SK-N-SH (cell line): ENCODE measurements around the gene MGLL. TPM values are rescaled to one million over a fixed set of nuclear protein-coding genes. Genes with fewer than 3 reads are reported as not detected.

Source experiments
- CTCF ChIA-PET: fragments of 300-600, 350-600 bp; formaldehyde crosslinking; extraction: SDS; loops from one replicate; lab custom pipeline; 2021; lab: Yijun Ruan, JAX
- POLR2A ChIA-PET: fragments of 350-600 bp; sonication (Branson Sonifier 250); formaldehyde crosslinking; extraction: SDS; loops from one replicate; lab custom pipeline; 2020; ENCODE audit warnings: antibody characterized with exemption, inconsistent platforms; lab: Yijun Ruan, JAX
- DNase-seq: peaks from one replicate; pipeline ENCODE4 v3.0.0; 2012
- H2AFZ ChIP-seq: fragments of 200-600 bp; sonication (generic); 2 replicates; pipeline ENCODE4 v1.8.1; 2016; ENCODE audit warnings: antibody characterized with exemption, mild to moderate bottlenecking, low read depth
- H3F3A ChIP-seq: fragments of 200-600 bp; sonication (generic); replicated peaks from 2 replicates; pipeline ENCODE3; 2016; ENCODE audit warnings: antibody characterized with exemption, mild to moderate bottlenecking; ENCODE audit not compliant: insufficient read depth
- H3K27ac ChIP-seq, 2 experiments: fragments of 200-500 bp in 1 of 2; fragments of 200-600 bp in 1 of 2; sonication (Bioruptor generic) in 1 of 2; sonication (generic), shearing (Covaris generic) in 1 of 2; 2 replicates each; pipeline versions ENCODE4 v1.5.1 to v1.6.1; 2014 to 2016; ENCODE audit warnings: low read depth in 2 of 2, inconsistent platforms in 1 of 2, low read length in 1 of 2, mild to moderate bottlenecking in 1 of 2, mixed read lengths in 1 of 2
- H3K27me3 ChIP-seq: fragments of 200-600 bp; sonication (generic), shearing (Covaris generic); 2 replicates; pipeline ENCODE4 v1.6.1; 2016; ENCODE audit warnings: mixed run types; ENCODE audit not compliant: insufficient read depth
- H3K36me3 ChIP-seq, 2 experiments: fragments of 200-500 bp in 1 of 2; fragments of 200-600 bp in 1 of 2; sonication (Bioruptor generic) in 1 of 2; sonication (generic) in 1 of 2; replicated peaks in 1 of 2; 2 replicates each; pipeline versions ENCODE3 to v1.5.1; 2014 to 2016; ENCODE audit warnings: low read length in 1 of 2, mild to moderate bottlenecking in 1 of 2; ENCODE audit not compliant: insufficient read depth in 2 of 2, control insufficient read depth in 1 of 2
- H3K4me1 ChIP-seq, 2 experiments: fragments of 200-500 bp in 1 of 2; fragments of 200-600 bp in 1 of 2; sonication (Bioruptor generic) in 1 of 2; sonication (generic), shearing (Covaris generic) in 1 of 2; 2 replicates each; pipeline versions ENCODE4 v1.5.1 to v1.6.1; 2014 to 2016; ENCODE audit warnings: low read depth in 1 of 2, low read length in 1 of 2, mixed run types in 1 of 2; ENCODE audit not compliant: insufficient read depth in 2 of 2, control insufficient read depth in 1 of 2
- H3K4me2 ChIP-seq: fragments of 200-600 bp; sonication (generic), shearing (Covaris generic); 2 replicates; pipeline ENCODE4 v1.6.1; 2017; ENCODE audit warnings: mixed run types
- H3K4me3 ChIP-seq, 2 experiments: fragments of 200-500 bp in 1 of 2; fragments of 200-600 bp in 1 of 2; sonication (Bioruptor generic) in 1 of 2; sonication (generic), shearing (Covaris generic) in 1 of 2; 2 replicates each; pipeline versions ENCODE4 v1.5.1 to v1.8.1; 2014 to 2016; ENCODE audit warnings: low read depth in 2 of 2, inconsistent platforms in 1 of 2, low read length in 1 of 2, mild to moderate bottlenecking in 1 of 2, mixed read lengths in 1 of 2, moderate library complexity in 1 of 2
- H3K79me2 ChIP-seq: fragments of 200-600 bp; sonication (generic); 2 replicates; pipeline ENCODE4 v1.8.1; 2017; ENCODE audit warnings: mild to moderate bottlenecking; ENCODE audit not compliant: insufficient read depth
- H3K9ac ChIP-seq: fragments of 200-600 bp; sonication (generic); 2 replicates; pipeline ENCODE4 v1.6.1; 2017; ENCODE audit warnings: mixed run types
- H3K9me2 ChIP-seq: fragments of 200-600 bp; sonication (generic); 2 replicates; pipeline ENCODE4 v1.6.1; 2017; ENCODE audit warnings: mixed run types
- H3K9me3 ChIP-seq: fragments of 200-600 bp; sonication (generic); 2 replicates; pipeline ENCODE4 v1.6.1; 2017; ENCODE audit warnings: mixed run types, mild to moderate bottlenecking, moderate library complexity
- H4K20me1 ChIP-seq: fragments of 200-600 bp; sonication (generic); 2 replicates; pipeline ENCODE4 v1.6.1; 2017; ENCODE audit warnings: mild to moderate bottlenecking, mixed run types; ENCODE audit not compliant: insufficient read depth
- CHD2 ChIP-seq: fragments of 150-350 bp; IDR thresholded peaks from 2 replicates; pipeline ENCODE4 v1.6.1; 2018; ENCODE audit warnings: low read length; ENCODE audit not compliant: partially characterized antibody
- EZH2phosphoT487 ChIP-seq: fragments of 200-600 bp; sonication (generic); IDR thresholded peaks from 2 replicates; pipeline ENCODE4 v1.6.1; 2017; ENCODE audit warnings: low read depth, mixed run types, mild to moderate bottlenecking, antibody characterized with exemption, moderate library complexity, borderline replicate concordance
- FOXJ3 ChIP-seq: sonication (generic); formaldehyde crosslinking; IDR thresholded peaks from 2 replicates; pipeline ENCODE4 v1.5.1; 2020; ENCODE audit warnings: mild to moderate bottlenecking, missing genetic modification reagents
- GABPA ChIP-seq: IDR thresholded peaks from 2 replicates; pipeline ENCODE4 v1.4.0; 2012; ENCODE audit warnings: low read depth, mild to moderate bottlenecking
- JUND ChIP-seq: IDR thresholded peaks from 2 replicates; pipeline ENCODE4 v1.4.0; 2012
- MEF2A ChIP-seq: IDR thresholded peaks from 2 replicates; pipeline ENCODE4 v1.4.0; 2012; ENCODE audit warnings: low read depth, borderline replicate concordance
- NFIC ChIP-seq: IDR thresholded peaks from 2 replicates; pipeline ENCODE4 v1.4.0; 2012; ENCODE audit warnings: borderline replicate concordance
- NRF1 ChIP-seq: IDR thresholded peaks from 2 replicates; pipeline ENCODE4 v1.6.1; 2012; ENCODE audit warnings: low read depth, mild to moderate bottlenecking, low read length
- POLR2AphosphoS5 ChIP-seq: IDR thresholded peaks from 2 replicates; pipeline ENCODE4 v1.6.1; 2012; ENCODE audit warnings: low read depth, low read length
- RAD21 ChIP-seq: IDR thresholded peaks from 2 replicates; pipeline ENCODE4 v1.6.1; 2012; ENCODE audit warnings: mild to moderate bottlenecking, low read length
- RCOR1 ChIP-seq: fragments of 150-350 bp; IDR thresholded peaks from 2 replicates; pipeline ENCODE4 v1.6.1; 2017; ENCODE audit warnings: antibody characterized with exemption, low read length
- RFX5 ChIP-seq: IDR thresholded peaks from 2 replicates; pipeline ENCODE4 v1.6.1; 2012; ENCODE audit warnings: mild to moderate bottlenecking, improper control_type of control experiment, low read length
- RXRA ChIP-seq: IDR thresholded peaks from 2 replicates; pipeline ENCODE4 v1.4.0; 2012; ENCODE audit warnings: low read depth, mild to moderate bottlenecking, borderline replicate concordance
- TAF1 ChIP-seq: IDR thresholded peaks from 2 replicates; pipeline ENCODE4 v1.6.1; 2012; ENCODE audit warnings: low read depth, mild to moderate bottlenecking, low read length, moderate library complexity, borderline replicate concordance
- TCF12 ChIP-seq: IDR thresholded peaks from 2 replicates; pipeline ENCODE4 v1.4.0; 2012
- YY1 ChIP-seq: IDR thresholded peaks from 2 replicates; pipeline ENCODE4 v1.4.0; 2012; ENCODE audit warnings: low read depth, mild to moderate bottlenecking
- WGBS: methylation state at CpG from one replicate; pipeline ENCODE4 v1.1.6; 2017; ENCODE audit warnings: low lambda C conversion rate; 5-methylcytosine and 5-hydroxymethylcytosine counted together
- polyA plus RNA-seq, 3 experiments: library from polyadenylated mRNA; depleted of rRNA; stranded (reverse); fragments of >200 nt; gene quantifications; 2 replicates each; pipeline ENCODE4 v1.2.3, GENCODE V29; 2012
- TF ChIP-seq, protein P1 (sequence below): IDR thresholded peaks from 2 replicates; pipeline ENCODE4; 2012
- TF ChIP-seq, protein P2 (sequence below): IDR thresholded peaks from 2 replicates; pipeline ENCODE4 v1.4.0; 2012; ENCODE audit warnings: low read depth, borderline replicate concordance
- TF ChIP-seq, protein P3 (sequence below): fragments of 200-600 bp; sonication (generic); IDR thresholded peaks from 2 replicates; pipeline ENCODE4 v1.6.1; 2017; ENCODE audit warnings: antibody characterized with exemption, mild to moderate bottlenecking, moderate library complexity
- TF ChIP-seq, protein P4 (sequence below): IDR thresholded peaks from 2 replicates; pipeline ENCODE4 v1.4.0; 2012; ENCODE audit warnings: low read depth, borderline replicate concordance

Gene MGLL
- polyA plus RNA-seq, 1 of the 3 experiments (the other 2 are of a cell fraction), result 2.2 TPM

DNA sequence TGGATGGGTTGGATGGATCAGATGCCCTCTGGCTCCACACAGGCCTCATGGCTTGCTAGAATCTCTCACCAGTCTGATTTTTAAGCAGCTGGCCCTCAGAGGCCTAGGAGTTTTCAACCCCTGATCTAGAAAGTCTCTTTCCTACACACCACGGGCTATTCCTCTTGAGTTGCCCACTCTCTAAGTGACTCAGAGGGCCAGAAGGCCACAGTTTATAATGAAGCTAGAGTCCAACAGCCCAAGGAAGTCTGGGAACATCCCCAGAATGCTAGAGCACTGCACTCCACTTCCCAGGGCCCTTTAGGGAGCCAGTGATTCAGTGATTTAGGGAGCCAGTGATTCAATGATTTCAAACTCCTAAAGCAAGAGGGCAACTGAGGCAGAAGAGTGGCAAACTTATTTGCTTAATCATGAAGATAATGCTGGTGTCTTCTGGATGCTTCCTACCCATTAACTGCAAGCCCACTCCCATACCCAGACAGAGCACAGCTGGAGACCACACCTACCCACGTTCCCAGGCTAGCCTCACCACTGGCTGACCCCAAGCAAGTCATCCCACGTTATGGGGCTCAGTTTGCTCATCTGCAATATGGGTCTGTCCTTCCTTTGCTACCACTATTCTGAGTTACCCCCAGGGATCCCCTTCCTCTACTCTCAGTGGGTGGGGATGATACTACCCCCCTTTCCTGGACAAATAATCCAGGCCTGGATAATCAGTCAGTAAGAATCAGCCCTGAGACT, 112.8 kb downstream of the MGLL start:
- POLR2A ChIA-PET, result no interaction called here
- DNase-seq, result no peak

More for the DNA sequence above, 112.8 kb downstream of the MGLL start:
- H2AFZ ChIP-seq, result no peak overlapping the region
- CTCF ChIA-PET, result interaction anchor here (1.1 to 1.9 kb wide), 3 partner anchors 9 to 76 kb away, joined by 3 to 5 read pairs (median 4); no protein-coding TSS in a partner anchor
- H3K27ac ChIP-seq, result no peak overlapping the region
- H3K79me2 ChIP-seq, result no peaks in the 10 kb centered on the region
- H3K27me3 ChIP-seq, result no peaks in the 10 kb centered on the region
- H3K9me2 ChIP-seq, result no peaks in the 10 kb centered on the region
- H3K4me1 ChIP-seq, result peaks cover 0 to 50% of the 10 kb centered on the region in 2 experiments; a peak in 1 of 4 replicates
- H3K9ac ChIP-seq, result no peak overlapping the region
- TF ChIP-seq TAF1, result no peak
- no peak for TF ChIP-seq RAD21
- TF ChIP-seq TCF12, result no peak
- no peak for TF ChIP-seq NFIC
- no peak for TF ChIP-seq GABPA
- no peak for TF ChIP-seq POLR2AphosphoS5
- no peak for TF ChIP-seq CHD2
- TF ChIP-seq RXRA, result no peak
- TF ChIP-seq NRF1, result no peak
- no peak for TF ChIP-seq RFX5
- TF ChIP-seq, protein P1, sequence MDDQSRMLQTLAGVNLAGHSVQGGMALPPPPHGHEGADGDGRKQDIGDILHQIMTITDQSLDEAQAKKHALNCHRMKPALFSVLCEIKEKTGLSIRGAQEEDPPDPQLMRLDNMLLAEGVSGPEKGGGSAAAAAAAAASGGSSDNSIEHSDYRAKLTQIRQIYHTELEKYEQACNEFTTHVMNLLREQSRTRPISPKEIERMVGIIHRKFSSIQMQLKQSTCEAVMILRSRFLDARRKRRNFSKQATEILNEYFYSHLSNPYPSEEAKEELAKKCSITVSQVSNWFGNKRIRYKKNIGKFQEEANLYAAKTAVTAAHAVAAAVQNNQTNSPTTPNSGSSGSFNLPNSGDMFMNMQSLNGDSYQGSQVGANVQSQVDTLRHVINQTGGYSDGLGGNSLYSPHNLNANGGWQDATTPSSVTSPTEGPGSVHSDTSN, result no peak
- no peak for TF ChIP-seq FOXJ3
- no peak for TF ChIP-seq JUND
- TF ChIP-seq, protein P2, sequence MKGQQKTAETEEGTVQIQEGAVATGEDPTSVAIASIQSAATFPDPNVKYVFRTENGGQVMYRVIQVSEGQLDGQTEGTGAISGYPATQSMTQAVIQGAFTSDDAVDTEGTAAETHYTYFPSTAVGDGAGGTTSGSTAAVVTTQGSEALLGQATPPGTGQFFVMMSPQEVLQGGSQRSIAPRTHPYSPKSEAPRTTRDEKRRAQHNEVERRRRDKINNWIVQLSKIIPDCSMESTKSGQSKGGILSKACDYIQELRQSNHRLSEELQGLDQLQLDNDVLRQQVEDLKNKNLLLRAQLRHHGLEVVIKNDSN, result no peak
- TF ChIP-seq YY1, result no peak
- TF ChIP-seq, protein P3, sequence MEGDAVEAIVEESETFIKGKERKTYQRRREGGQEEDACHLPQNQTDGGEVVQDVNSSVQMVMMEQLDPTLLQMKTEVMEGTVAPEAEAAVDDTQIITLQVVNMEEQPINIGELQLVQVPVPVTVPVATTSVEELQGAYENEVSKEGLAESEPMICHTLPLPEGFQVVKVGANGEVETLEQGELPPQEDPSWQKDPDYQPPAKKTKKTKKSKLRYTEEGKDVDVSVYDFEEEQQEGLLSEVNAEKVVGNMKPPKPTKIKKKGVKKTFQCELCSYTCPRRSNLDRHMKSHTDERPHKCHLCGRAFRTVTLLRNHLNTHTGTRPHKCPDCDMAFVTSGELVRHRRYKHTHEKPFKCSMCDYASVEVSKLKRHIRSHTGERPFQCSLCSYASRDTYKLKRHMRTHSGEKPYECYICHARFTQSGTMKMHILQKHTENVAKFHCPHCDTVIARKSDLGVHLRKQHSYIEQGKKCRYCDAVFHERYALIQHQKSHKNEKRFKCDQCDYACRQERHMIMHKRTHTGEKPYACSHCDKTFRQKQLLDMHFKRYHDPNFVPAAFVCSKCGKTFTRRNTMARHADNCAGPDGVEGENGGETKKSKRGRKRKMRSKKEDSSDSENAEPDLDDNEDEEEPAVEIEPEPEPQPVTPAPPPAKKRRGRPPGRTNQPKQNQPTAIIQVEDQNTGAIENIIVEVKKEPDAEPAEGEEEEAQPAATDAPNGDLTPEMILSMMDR, result no peak
- no peak for TF ChIP-seq EZH2phosphoT487
- no peak for TF ChIP-seq MEF2A
- TF ChIP-seq, protein P4, sequence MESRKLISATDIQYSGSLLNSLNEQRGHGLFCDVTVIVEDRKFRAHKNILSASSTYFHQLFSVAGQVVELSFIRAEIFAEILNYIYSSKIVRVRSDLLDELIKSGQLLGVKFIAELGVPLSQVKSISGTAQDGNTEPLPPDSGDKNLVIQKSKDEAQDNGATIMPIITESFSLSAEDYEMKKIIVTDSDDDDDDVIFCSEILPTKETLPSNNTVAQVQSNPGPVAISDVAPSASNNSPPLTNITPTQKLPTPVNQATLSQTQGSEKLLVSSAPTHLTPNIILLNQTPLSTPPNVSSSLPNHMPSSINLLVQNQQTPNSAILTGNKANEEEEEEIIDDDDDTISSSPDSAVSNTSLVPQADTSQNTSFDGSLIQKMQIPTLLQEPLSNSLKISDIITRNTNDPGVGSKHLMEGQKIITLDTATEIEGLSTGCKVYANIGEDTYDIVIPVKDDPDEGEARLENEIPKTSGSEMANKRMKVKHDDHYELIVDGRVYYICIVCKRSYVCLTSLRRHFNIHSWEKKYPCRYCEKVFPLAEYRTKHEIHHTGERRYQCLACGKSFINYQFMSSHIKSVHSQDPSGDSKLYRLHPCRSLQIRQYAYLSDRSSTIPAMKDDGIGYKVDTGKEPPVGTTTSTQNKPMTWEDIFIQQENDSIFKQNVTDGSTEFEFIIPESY, result no peak
- TF ChIP-seq RCOR1, result no peak
- no peaks in the 10 kb centered on the region for H3F3A ChIP-seq
- no peaks in the 10 kb centered on the region for H3K9me3 ChIP-seq
- no peaks in the 10 kb centered on the region for H3K36me3 ChIP-seq
- no peaks in the 10 kb centered on the region for H4K20me1 ChIP-seq
- H3K4me3 ChIP-seq, result no peak overlapping the region
- 83% methylated on average over 3 of the region's 3 CpGs for WGBS
- no peak overlapping the region for H3K4me2 ChIP-seq
